Keratinocyte (primary cell): ENCODE data around the gene KLK8.

Source experiments
- EZH2 ChIP-seq: IDR thresholded peaks from one replicate; pipeline ENCODE4 v1.6.1; 2012; ENCODE audit warnings: inconsistent platforms, mild to moderate bottlenecking, low read length, moderate library complexity
- TF ChIP-seq, protein P1 (sequence below), 3 experiments: IDR thresholded peaks in 1 of 3; conservative IDR thresholded peaks in 1 of 3; optimal IDR thresholded peaks in 1 of 3; 2 replicates in 2 of 3; 3 replicates in 1 of 3; pipeline versions ENCODE3 to v1.5.1; 2011; ENCODE audit warnings: low read length in 3 of 3, mild to moderate bottlenecking in 3 of 3, moderate library complexity in 2 of 3, control low read depth in 1 of 3, inconsistent platforms in 1 of 3; ENCODE audit not compliant: insufficient read depth in 2 of 3; ENCODE audit errors: extremely low read depth in 1 of 3

DNA sequence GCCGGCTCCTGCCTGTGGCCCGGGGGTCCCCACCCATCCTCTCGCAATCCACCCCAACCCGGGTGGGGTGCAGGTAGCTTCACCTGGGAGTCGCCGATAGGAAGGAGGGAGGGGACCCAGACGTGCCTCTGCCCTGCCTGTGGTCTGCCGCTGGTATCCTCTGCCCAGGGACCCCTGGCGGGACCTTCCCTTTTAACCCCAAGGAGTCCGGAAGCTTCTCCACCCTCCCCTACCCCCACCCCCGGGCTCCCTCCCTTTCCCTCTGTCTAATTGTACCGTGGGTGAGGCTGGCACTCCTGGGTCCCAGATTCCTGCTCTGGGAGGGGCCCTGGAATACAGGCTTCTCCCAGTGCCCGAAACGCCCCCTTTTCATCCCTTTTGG is 18.1 kb upstream of the KLK8 start, which contains the start of gene KLK10:
- TF ChIP-seq, protein P1, sequence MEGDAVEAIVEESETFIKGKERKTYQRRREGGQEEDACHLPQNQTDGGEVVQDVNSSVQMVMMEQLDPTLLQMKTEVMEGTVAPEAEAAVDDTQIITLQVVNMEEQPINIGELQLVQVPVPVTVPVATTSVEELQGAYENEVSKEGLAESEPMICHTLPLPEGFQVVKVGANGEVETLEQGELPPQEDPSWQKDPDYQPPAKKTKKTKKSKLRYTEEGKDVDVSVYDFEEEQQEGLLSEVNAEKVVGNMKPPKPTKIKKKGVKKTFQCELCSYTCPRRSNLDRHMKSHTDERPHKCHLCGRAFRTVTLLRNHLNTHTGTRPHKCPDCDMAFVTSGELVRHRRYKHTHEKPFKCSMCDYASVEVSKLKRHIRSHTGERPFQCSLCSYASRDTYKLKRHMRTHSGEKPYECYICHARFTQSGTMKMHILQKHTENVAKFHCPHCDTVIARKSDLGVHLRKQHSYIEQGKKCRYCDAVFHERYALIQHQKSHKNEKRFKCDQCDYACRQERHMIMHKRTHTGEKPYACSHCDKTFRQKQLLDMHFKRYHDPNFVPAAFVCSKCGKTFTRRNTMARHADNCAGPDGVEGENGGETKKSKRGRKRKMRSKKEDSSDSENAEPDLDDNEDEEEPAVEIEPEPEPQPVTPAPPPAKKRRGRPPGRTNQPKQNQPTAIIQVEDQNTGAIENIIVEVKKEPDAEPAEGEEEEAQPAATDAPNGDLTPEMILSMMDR (optimal IDR thresholded peaks at IDR 0.05 in 1 of 3, IDR thresholded peaks at IDR 0.05 in 1 of 3, conservative IDR thresholded peaks at IDR 0.05 in 1 of 3; ENCODE audit: extremely low read depth in 1 of 3, insufficient read depth in 2 of 3, low read length in 3 of 3) = no peak
- TF ChIP-seq EZH2 = no peak
